BJ (cell line): ENCODE results near the gene KCTD16. TPM values are rescaled to one million over a fixed set of nuclear protein-coding genes. Genes with fewer than 3 reads are reported as not detected.

Experiments used
- CTCF ChIA-PET: fragments of 350-600 bp; formaldehyde crosslinking; extraction: SDS; loops from one replicate; lab custom pipeline; 2021; ENCODE audit warnings: antibody characterized with exemption, inconsistent platforms; lab: Yijun Ruan, JAX
- POLR2A ChIA-PET: fragments of 300-600 bp; sonication (Branson Sonifier 250); formaldehyde crosslinking; extraction: SDS; loops from one replicate; lab custom pipeline; 2021; ENCODE audit warnings: antibody characterized with exemption; lab: Charles Lee
- DNase-seq: peaks from one replicate; pipeline ENCODE4 v3.0.0-alpha.2; 2011; ENCODE audit warnings: low read depth
- H3K27me3 ChIP-seq: 2 replicates; pipeline ENCODE4 v1.6.0; 2011; ENCODE audit warnings: low read length; ENCODE audit not compliant: control insufficient read depth, insufficient read depth
- H3K36me3 ChIP-seq: 2 replicates; pipeline ENCODE4 v1.5.1; 2011; ENCODE audit warnings: low read length; ENCODE audit not compliant: control insufficient read depth, insufficient read depth
- H3K4me3 ChIP-seq: 2 replicates; pipeline ENCODE4 v1.5.1; 2011; ENCODE audit warnings: low read depth, mild to moderate bottlenecking, control low read depth, low read length
- CTCF ChIP-seq: IDR thresholded peaks from 2 replicates; pipeline ENCODE4 v1.5.1; 2011; ENCODE audit warnings: low read depth, mild to moderate bottlenecking, control low read depth, inconsistent platforms, low read length, moderate library complexity; ENCODE audit not compliant: insufficient read depth
- polyA plus RNA-seq: library from polyadenylated mRNA; depleted of rRNA; stranded (reverse); fragments of >200 nt; gene quantifications from 2 replicates; pipeline ENCODE4 v1.2.3, GENCODE V29; 2011

The KCTD16 gene
- polyA plus RNA-seq, 1 experiment: 1.7 TPM

GRCh38 chr5:144391044-144391443 lies 220.4 kb downstream of the KCTD16 start:
- no peak for TF ChIP-seq CTCF
- H3K27me3 ChIP-seq: no peaks in the 10 kb centered on the region
- H3K4me3 ChIP-seq: no peak overlapping the region
- CTCF ChIA-PET: interaction anchor here (0.9 kb wide), 1 partner anchor 193 kb away, joined by 3 read pairs; no protein-coding TSS in a partner anchor
- no peaks in the 10 kb centered on the region for H3K36me3 ChIP-seq
- DNase-seq: no peak
- POLR2A ChIA-PET: no interaction called here

GRCh38 chr5:144393641-144394435 lies 223.2 kb downstream of the KCTD16 start:
- POLR2A ChIA-PET: no interaction called here
- TF ChIP-seq CTCF: no peak
- DNase-seq: no peak
- CTCF ChIA-PET: no interaction called here
- Histone ChIP-seq H3K27me3 (no peaks in the 10 kb centered on the region), H3K4me3 (no peak overlapping the region), H3K36me3 (no peaks in the 10 kb centered on the region)

- ChIA-PET CTCF (no interaction called here), POLR2A (no interaction called here)
- Histone ChIP-seq H3K27me3 (no peaks in the 10 kb centered on the region), H3K4me3 (no peak overlapping the region), H3K36me3 (no peaks in the 10 kb centered on the region)
- TF ChIP-seq CTCF: no peak
- DNase-seq: no peak
Observed at GRCh38 chr5:144395704-144396103, 225.0 kb downstream of the KCTD16 start.

- ChIA-PET CTCF (no interaction called here), POLR2A (no interaction called here)
- DNase-seq: no peak
- Histone ChIP-seq H3K36me3 (no peaks in the 10 kb centered on the region), H3K4me3 (no peak overlapping the region), H3K27me3 (no peaks in the 10 kb centered on the region)
- no peak for TF ChIP-seq CTCF
Observed at GRCh38 chr5:144403058-144403457, 232.4 kb downstream of the KCTD16 start.

- DNase-seq: no peak
- POLR2A ChIA-PET: no interaction called here
- no peaks in the 10 kb centered on the region for H3K36me3 ChIP-seq
- CTCF ChIA-PET: no interaction called here
- H3K4me3 ChIP-seq: no peak overlapping the region
- TF ChIP-seq CTCF: no peak
- no peaks in the 10 kb centered on the region for H3K27me3 ChIP-seq
Observed at GRCh38 chr5:144403817-144404420, 233.2 kb downstream of the KCTD16 start.
